ENCODE results near the gene UBE3A.

Gene UBE3A

GRCh38 chr15:25454771-25455170 is 15.9 kb upstream of the UBE3A start:
- TF ChIP-seq CTCF (IDR thresholded peaks at IDR 0.05), result no peak

- no peak for TF ChIP-seq CTCF (IDR thresholded peaks at IDR 0.05)
Measured at GRCh38 chr15:25451501-25451900, 12.7 kb upstream of the UBE3A start.

- no peak for TF ChIP-seq CTCF (IDR thresholded peaks at IDR 0.05)
Measured at GRCh38 chr15:25450163-25450562, 11.3 kb upstream of the UBE3A start.

- TF ChIP-seq CTCF (IDR thresholded peaks at IDR 0.05), result no peak
Measured at GRCh38 chr15:25446076-25446475, 7.3 kb upstream of the UBE3A start.

GRCh38 chr15:25445412-25445811 is 6.6 kb upstream of the UBE3A start:
- TF ChIP-seq CTCF (IDR thresholded peaks at IDR 0.05), result no peak

- TF ChIP-seq CTCF (IDR thresholded peaks at IDR 0.05), result no peak
Measured at GRCh38 chr15:25441111-25441510, 2.3 kb upstream of the UBE3A start.

- no peak for TF ChIP-seq CTCF (IDR thresholded peaks at IDR 0.05)
Measured at GRCh38 chr15:25439369-25439836, 579 bp upstream of the UBE3A start.
